ENCODE data around the gene TYW1B.
"Not testable (repeated sequence)": the region's sequence is repeated elsewhere in the genome, so short reads cannot be mapped to it uniquely, and the experiment has no call there.

Gene TYW1B

GRCh38 chr7:72695482-72695881 is 132.5 kb downstream of the TYW1B start:
- not testable (repeated sequence) for DNase-seq

- DNase-seq = not testable (repeated sequence)
These were observed 136.6 kb downstream of the TYW1B start for GRCh38 chr7:72691442-72691841.

- not testable (repeated sequence) for DNase-seq
These were observed 137.8 kb downstream of the TYW1B start for GRCh38 chr7:72690177-72690576.

- DNase-seq = not testable (repeated sequence)
These were observed 138.7 kb downstream of the TYW1B start for GRCh38 chr7:72689344-72689743.

GRCh38 chr7:72681211-72681610 is 146.8 kb downstream of the TYW1B start:
- not testable (repeated sequence) for DNase-seq

GRCh38 chr7:72676880-72677279 is 151.1 kb downstream of the TYW1B start:
- not testable (repeated sequence) for DNase-seq

- DNase-seq = not testable (repeated sequence)
These were observed 151.8 kb downstream of the TYW1B start for GRCh38 chr7:72676086-72676690.

- not testable (repeated sequence) for DNase-seq
These were observed 152.3 kb downstream of the TYW1B start for GRCh38 chr7:72675686-72676085.

- no peak for DNase-seq
These were observed 153.6 kb downstream of the TYW1B start for GRCh38 chr7:72674394-72674793.

- DNase-seq = not testable (repeated sequence)
These were observed 157.2 kb downstream of the TYW1B start for GRCh38 chr7:72670850-72671249.

GRCh38 chr7:72668435-72668834 is 159.6 kb downstream of the TYW1B start:
- not testable (repeated sequence) for DNase-seq

- DNase-seq = not testable (repeated sequence)
These were observed 161.0 kb downstream of the TYW1B start for GRCh38 chr7:72667049-72667448.

GRCh38 chr7:72648574-72648973 is 179.4 kb downstream of the TYW1B start:
- not testable (repeated sequence) for DNase-seq

- DNase-seq = not testable (repeated sequence)
These were observed 184.3 kb downstream of the TYW1B start for GRCh38 chr7:72643708-72644107.

GRCh38 chr7:72641485-72642248 is 186.3 kb downstream of the TYW1B start:
- not testable (repeated sequence) for DNase-seq

- DNase-seq = not testable (repeated sequence)
These were observed 187.3 kb downstream of the TYW1B start for GRCh38 chr7:72640740-72641139.

- DNase-seq = not testable (repeated sequence)
These were observed 192.6 kb downstream of the TYW1B start for GRCh38 chr7:72635273-72635908.

- DNase-seq = not testable (repeated sequence)
These were observed 195.2 kb downstream of the TYW1B start for GRCh38 chr7:72632765-72633292.

- not testable (repeated sequence) for DNase-seq
These were observed 199.6 kb downstream of the TYW1B start for GRCh38 chr7:72628375-72628774.

- DNase-seq = not testable (repeated sequence)
These were observed 201.5 kb downstream of the TYW1B start for GRCh38 chr7:72626428-72627011.

- DNase-seq = not testable (repeated sequence)
These were observed 202.1 kb downstream of the TYW1B start for GRCh38 chr7:72625721-72626423.

- DNase-seq = no peak
These were observed 205.5 kb downstream of the TYW1B start for GRCh38 chr7:72622532-72622931.

Measured in NCI-H1048 (cell line).